Measurements from ENCODE around the gene INSR. TPM values are rescaled to one million over a fixed set of nuclear protein-coding genes. Genes with fewer than 3 reads are reported as not detected.
"Not testable (repeated sequence)": the region's sequence is repeated elsewhere in the genome, so short reads cannot be mapped to it uniquely, and the experiment has no call there.

The INSR gene
- total RNA-seq, 4 donors from 2014 or later: 54.0 to 226 (median 71.1) TPM

DNA sequence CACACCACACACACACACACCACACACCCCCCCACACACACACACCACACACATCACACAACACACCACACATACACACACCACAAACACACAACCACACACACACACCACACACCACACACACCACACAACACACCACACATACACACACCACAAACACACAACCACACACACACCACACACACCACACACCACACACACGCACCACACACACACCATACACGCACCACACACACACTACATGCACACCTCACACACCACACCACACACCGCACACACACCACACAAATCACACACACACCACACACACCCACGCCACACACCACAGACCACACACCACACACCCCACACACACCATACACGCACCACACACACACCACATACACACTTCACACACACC is 141.2 kb downstream of the INSR start:
- in situ Hi-C loops (cut with MboI; ENCODE audit: low sequenced_read_pairs in 4 of 4) (no loop called here), intact Hi-C loops (cut with DNase I; ENCODE audit: low total_unique reads) (no loop called here)
- peaks cover 0 to 14% of the 10 kb centered on the region in 2 donors for H3K36me3 ChIP-seq
- ATAC-seq: no peak
- H3K9me3 ChIP-seq: no peaks in the 10 kb centered on the region
- no peaks in the 10 kb centered on the region for H3K27me3 ChIP-seq
- H3K4me3 ChIP-seq: no peak overlapping the region
- peak overlapping the region in 3 of 4 donors; percentile 8 to 93 (median 67) for H3K27ac ChIP-seq
- peaks cover 0 to 12% of the 10 kb centered on the region in 2 donors for H3K4me1 ChIP-seq
- no peak for TF ChIP-seq CTCF (IDR thresholded peaks at IDR 0.05 in 4 of 5, conservative IDR thresholded peaks at IDR 0.05 in 1 of 5)
- no peak for TF ChIP-seq POLR2A (IDR thresholded peaks at IDR 0.05)
- DNase-seq: no peak

DNA sequence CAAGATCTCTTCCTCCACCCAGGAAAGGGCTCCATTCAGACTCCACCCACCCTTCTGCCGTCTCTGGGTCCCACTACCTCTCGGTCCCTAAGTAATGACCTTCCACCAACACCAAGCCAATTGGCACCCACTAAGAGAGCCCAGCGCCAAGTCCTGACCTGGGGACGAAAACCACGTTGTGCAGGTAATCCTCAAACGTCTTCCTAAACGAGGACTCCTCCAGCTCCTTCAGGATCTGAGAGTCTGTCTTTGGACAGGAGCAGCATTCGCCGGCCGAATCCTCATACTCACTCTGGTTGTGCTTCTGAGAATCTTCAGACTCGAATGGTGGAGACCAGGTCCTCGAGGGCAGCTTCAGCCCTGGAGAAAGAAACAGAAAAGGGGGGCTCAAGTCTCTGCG is 141.6 kb downstream of the INSR start:
- ATAC-seq (no peak), DNase-seq (no peak)
- intact Hi-C loops (cut with DNase I; ENCODE audit: low total_unique reads): no loop called here
- peak overlapping the region in 3 of 4 donors; percentile 53 to 93 (median 67) for H3K27ac ChIP-seq
- in situ Hi-C loops (cut with MboI; ENCODE audit: low sequenced_read_pairs in 4 of 4): no loop called here
- TF ChIP-seq POLR2A (IDR thresholded peaks at IDR 0.05): no peak
- TF ChIP-seq CTCF (IDR thresholded peaks at IDR 0.05 in 4 of 5, conservative IDR thresholded peaks at IDR 0.05 in 1 of 5): no peak
- no peak overlapping the region for H3K4me3 ChIP-seq
- no peaks in the 10 kb centered on the region for H3K27me3 ChIP-seq
- peaks cover 0 to 18% of the 10 kb centered on the region in 2 donors for H3K36me3 ChIP-seq
- no peaks in the 10 kb centered on the region for H3K9me3 ChIP-seq
- peaks cover 0 to 9% of the 10 kb centered on the region in 2 donors for H3K4me1 ChIP-seq

DNA sequence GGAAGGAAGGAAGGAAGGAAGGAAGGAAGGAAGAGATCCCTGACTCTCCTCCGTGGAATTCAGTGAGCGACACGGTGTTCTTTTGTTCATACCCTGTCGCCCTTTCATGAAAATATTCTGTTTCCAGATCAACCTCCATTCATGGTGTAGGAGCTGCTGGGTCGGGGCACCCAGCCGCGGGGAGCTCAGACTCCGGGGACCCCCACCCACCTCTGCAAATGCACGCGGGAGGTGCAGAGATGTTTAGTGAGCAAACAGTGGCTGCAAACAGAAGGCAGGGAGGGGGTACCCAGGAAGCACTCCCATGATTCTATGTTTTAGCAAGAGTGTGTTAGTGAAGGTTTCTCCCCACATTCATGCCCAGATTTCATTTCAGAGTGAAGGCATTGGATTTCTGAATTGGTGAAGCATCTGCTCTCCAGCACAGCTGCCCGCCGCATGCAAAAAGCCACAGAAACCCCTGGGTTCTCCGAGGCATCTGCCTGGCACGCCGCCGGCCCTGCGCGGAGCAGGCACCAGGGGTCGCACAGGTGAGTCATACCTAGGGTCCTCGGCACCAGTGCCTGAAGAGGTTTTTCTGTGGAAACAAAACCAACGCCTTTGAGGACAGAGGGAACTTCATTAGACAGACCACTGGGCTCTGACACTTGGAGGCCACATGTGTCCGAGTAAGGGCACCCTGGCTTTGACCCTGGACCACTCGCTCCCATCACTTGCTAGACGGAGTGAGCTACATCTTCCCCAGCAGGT is 144.1 kb downstream of the INSR start:
- no peaks in the 10 kb centered on the region for H3K9me3 ChIP-seq
- H3K4me3 ChIP-seq: no peak overlapping the region
- H3K27ac ChIP-seq: peak overlapping the region in 2 of 4 donors; percentile 18 to 40
- no peak for DNase-seq
- intact Hi-C loops (cut with DNase I; ENCODE audit: low total_unique reads): loop anchor here (1.0 to 2.0 kb wide), 2 partner anchors 144 to 191 kb away; partner anchors contain the start of gene INSR
- H3K27me3 ChIP-seq: no peaks in the 10 kb centered on the region
- peaks cover 8 to 15% of the 10 kb centered on the region in 2 donors for H3K4me1 ChIP-seq
- in situ Hi-C loops (cut with MboI; ENCODE audit: low sequenced_read_pairs in 4 of 4): loop anchor here in 2 of 4 donors (10.0 kb wide), 2 partner anchors 145 to 195 kb away; partner anchors contain the start of genes ARHGEF18 (in 1 of the 2) and INSR (in 1 of the 2)
- peaks cover 0 to 19% of the 10 kb centered on the region in 2 donors for H3K36me3 ChIP-seq
- ATAC-seq: no peak
- no peak for TF ChIP-seq CTCF (IDR thresholded peaks at IDR 0.05 in 4 of 5, conservative IDR thresholded peaks at IDR 0.05 in 1 of 5)
- no peak for TF ChIP-seq POLR2A (IDR thresholded peaks at IDR 0.05)

DNA sequence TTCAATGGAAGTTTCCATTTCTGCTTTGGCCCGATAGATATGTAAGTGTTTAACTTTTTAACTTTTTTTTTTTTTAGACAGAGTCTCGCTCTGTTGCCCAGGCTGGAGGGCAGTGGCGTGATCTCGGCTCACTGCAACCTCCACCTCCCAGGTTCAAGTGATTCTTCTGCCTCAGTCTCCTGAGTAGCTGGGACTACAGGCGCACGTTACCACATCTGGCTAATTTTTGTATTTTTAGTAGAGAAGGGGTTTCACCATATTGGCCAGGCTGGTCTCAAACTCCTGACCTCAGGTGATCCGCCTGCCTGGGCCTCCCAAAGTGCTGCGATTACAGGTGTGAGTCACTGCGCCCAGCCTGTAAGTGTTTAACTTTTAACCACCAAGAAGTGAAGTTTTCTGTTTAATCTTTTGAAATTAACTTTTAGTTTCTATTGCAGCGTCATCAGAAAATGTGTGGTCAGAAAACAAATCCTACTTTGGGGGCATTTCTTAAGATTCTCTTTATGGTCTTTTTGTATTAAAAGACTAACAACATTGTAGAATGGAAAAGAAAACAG is 147.0 kb downstream of the INSR start:
- intact Hi-C loops (cut with DNase I; ENCODE audit: low total_unique reads); H3K27me3 ChIP-seq; H3K9me3 ChIP-seq; DNase-seq; H3K4me3 ChIP-seq; ATAC-seq: not testable (repeated sequence)
- Histone ChIP-seq H3K4me1 (peaks cover 8 to 21% of the 10 kb centered on the region in 2 donors), H3K27ac (peak overlapping the region in 2 of 4 donors; percentile 4 to 85), H3K36me3 (peaks cover 0 to 27% of the 10 kb centered on the region in 2 donors)
- in situ Hi-C loops (cut with MboI; ENCODE audit: low sequenced_read_pairs in 4 of 4): loop anchor here in 2 of 4 donors (10.0 kb wide), 2 partner anchors 148 to 198 kb away; partner anchors contain the start of genes ARHGEF18 (in 1 of the 2) and INSR (in 1 of the 2)

GRCh38 chr19:7146086-7146485 is 148.1 kb downstream of the INSR start:
- H3K9me3 ChIP-seq; H3K27me3 ChIP-seq; H3K4me3 ChIP-seq; ATAC-seq; intact Hi-C loops (cut with DNase I; ENCODE audit: low total_unique reads); DNase-seq: not testable (repeated sequence)
- H3K36me3 ChIP-seq: peaks cover 0 to 34% of the 10 kb centered on the region in 2 donors
- in situ Hi-C loops (cut with MboI; ENCODE audit: low sequenced_read_pairs in 4 of 4): loop anchor here in 2 of 4 donors (10.0 kb wide), 2 partner anchors 149 to 199 kb away; partner anchors contain the start of genes ARHGEF18 (in 1 of the 2) and INSR (in 1 of the 2)
- peak overlapping the region; percentile 52 to 85 (median 68) for H3K27ac ChIP-seq
- peaks cover 8 to 27% of the 10 kb centered on the region in 2 donors for H3K4me1 ChIP-seq

Data from gastrocnemius medialis (tissue), 4 donors.